ENCODE measurements around the gene PTPN14. TPM values are rescaled to one million over a fixed set of nuclear protein-coding genes. Genes with fewer than 3 reads are reported as not detected.

The PTPN14 gene
- total RNA-seq, 1 experiment from 2014 or later, result 76.4 TPM

GRCh38 chr1:214514032-214514818 is 37.2 kb downstream of the PTPN14 start:
- no peak for DNase-seq
- H3K14ac ChIP-seq (ENCODE audit: insufficient read depth, low read length), result no peak overlapping the region
- no peak overlapping the region for H3K18ac ChIP-seq (ENCODE audit: insufficient read length, low read depth, low read length)
- no peak overlapping the region for H3K4ac ChIP-seq (ENCODE audit: low read depth, low read length)
- H4K20me1 ChIP-seq (ENCODE audit: control insufficient read depth, insufficient read depth, insufficient read length), result no peaks in the 10 kb centered on the region
- H2BK20ac ChIP-seq (ENCODE audit: low read depth, low read length, poor library complexity, severe bottlenecking), result no peak overlapping the region
- no peak overlapping the region for H2BK12ac ChIP-seq (ENCODE audit: insufficient read length, low read depth, low read length)
- H3K36me3 Mint-ChIP-seq (ENCODE audit: insufficient read depth in 1 of 3, low read depth in 3 of 3), result peaks cover 25 to 32% (median 31%) of the 10 kb centered on the region in 3 experiments
- H3K9me3 ChIP-seq (ENCODE audit: control insufficient read depth, low read depth, low read length), result peaks cover 12% of the 10 kb centered on the region
- H3K56ac ChIP-seq (ENCODE audit: insufficient read length, low read depth, low read length), result no peak overlapping the region
- H2BK5ac ChIP-seq (ENCODE audit: insufficient read length, low read length), result no peak overlapping the region
- TF ChIP-seq, protein P1, sequence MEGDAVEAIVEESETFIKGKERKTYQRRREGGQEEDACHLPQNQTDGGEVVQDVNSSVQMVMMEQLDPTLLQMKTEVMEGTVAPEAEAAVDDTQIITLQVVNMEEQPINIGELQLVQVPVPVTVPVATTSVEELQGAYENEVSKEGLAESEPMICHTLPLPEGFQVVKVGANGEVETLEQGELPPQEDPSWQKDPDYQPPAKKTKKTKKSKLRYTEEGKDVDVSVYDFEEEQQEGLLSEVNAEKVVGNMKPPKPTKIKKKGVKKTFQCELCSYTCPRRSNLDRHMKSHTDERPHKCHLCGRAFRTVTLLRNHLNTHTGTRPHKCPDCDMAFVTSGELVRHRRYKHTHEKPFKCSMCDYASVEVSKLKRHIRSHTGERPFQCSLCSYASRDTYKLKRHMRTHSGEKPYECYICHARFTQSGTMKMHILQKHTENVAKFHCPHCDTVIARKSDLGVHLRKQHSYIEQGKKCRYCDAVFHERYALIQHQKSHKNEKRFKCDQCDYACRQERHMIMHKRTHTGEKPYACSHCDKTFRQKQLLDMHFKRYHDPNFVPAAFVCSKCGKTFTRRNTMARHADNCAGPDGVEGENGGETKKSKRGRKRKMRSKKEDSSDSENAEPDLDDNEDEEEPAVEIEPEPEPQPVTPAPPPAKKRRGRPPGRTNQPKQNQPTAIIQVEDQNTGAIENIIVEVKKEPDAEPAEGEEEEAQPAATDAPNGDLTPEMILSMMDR (conservative IDR thresholded peaks at IDR 0.05), result no peak
- no peaks in the 10 kb centered on the region for H3K23me2 ChIP-seq (ENCODE audit: insufficient read length, low read depth, low read length, poor library complexity, severe bottlenecking)
- H2AFZ ChIP-seq (ENCODE audit: low read length), result no peak overlapping the region
- H3K79me2 ChIP-seq (ENCODE audit: insufficient read depth, low read length), result peaks cover 8% of the 10 kb centered on the region; the same call in 1 of the 2 replicates
- H3K23ac ChIP-seq (ENCODE audit: insufficient read length, low read depth, low read length), result no peak overlapping the region
- no peak overlapping the region for H4K5ac ChIP-seq (ENCODE audit: insufficient read length, low read depth, low read length)
- H3K9ac ChIP-seq (ENCODE audit: extremely low read depth, insufficient read length, low read length), result no peak overlapping the region
- H3K4me1 Mint-ChIP-seq, result peaks cover 38 to 43% of the 10 kb centered on the region in 2 experiments
- H2BK120ac ChIP-seq (ENCODE audit: low read depth, low read length, poor library complexity, severe bottlenecking), result no peak overlapping the region
- peaks cover 25 to 30% of the 10 kb centered on the region in 2 experiments for H3K9me3 Mint-ChIP-seq
- H3K4me3 Mint-ChIP-seq, result peak overlapping the region; percentile 1 to 35; a peak in 4 of 5 replicates
- H3K27ac ChIP-seq (ENCODE audit: insufficient read length, low read depth, low read length), result no peak overlapping the region
- no peak overlapping the region for H2AK5ac ChIP-seq (ENCODE audit: insufficient read length, low read length)
- WGBS (ENCODE audit: extremely low coverage, insufficient read length, low lambda C conversion rate), result no CpG with 5 or more reads among the region's 9 CpGs
- no peak overlapping the region for H4K91ac ChIP-seq (ENCODE audit: insufficient read length, low read depth, low read length)
- no peaks in the 10 kb centered on the region for H3K27me3 Mint-ChIP-seq (ENCODE audit: low read depth)
- no peak overlapping the region for H2BK15ac ChIP-seq (ENCODE audit: low read depth, low read length)
- H3K27me3 ChIP-seq (ENCODE audit: insufficient read depth, low read length), result no peaks in the 10 kb centered on the region
- peaks cover 4% of the 10 kb centered on the region for H3K4me1 ChIP-seq (ENCODE audit: insufficient read depth, low read length)
- no peak overlapping the region for H3T11ph ChIP-seq (ENCODE audit: low read length)
- peaks cover 4% of the 10 kb centered on the region for H3K79me1 ChIP-seq (ENCODE audit: insufficient read depth, low read depth, low read length, poor library complexity, severe bottlenecking)
- H4K8ac ChIP-seq (replicated peaks; ENCODE audit: insufficient read length, low read depth, low read length), result no peak overlapping the region
- peak overlapping the region in 1 of 3 experiments; percentile 56; a peak in 2 of 7 replicates for H3K27ac Mint-ChIP-seq
- peak overlapping the region; percentile 8 for H3K4me2 ChIP-seq (ENCODE audit: insufficient read depth, insufficient read length, low read length)
